ENCODE results near the gene FAM222B. TPM values are rescaled to one million over a fixed set of nuclear protein-coding genes. Genes with fewer than 3 reads are reported as not detected.
A peak's percentile ranks its signal among the peaks of the same experiment; 100 is the strongest.

FAM222B gene
- total and polyA plus RNA-seq, 2 donors (not counting 1 experiment from before 2014, with no cell fraction given), result 10.8 to 23.1 TPM

DNA sequence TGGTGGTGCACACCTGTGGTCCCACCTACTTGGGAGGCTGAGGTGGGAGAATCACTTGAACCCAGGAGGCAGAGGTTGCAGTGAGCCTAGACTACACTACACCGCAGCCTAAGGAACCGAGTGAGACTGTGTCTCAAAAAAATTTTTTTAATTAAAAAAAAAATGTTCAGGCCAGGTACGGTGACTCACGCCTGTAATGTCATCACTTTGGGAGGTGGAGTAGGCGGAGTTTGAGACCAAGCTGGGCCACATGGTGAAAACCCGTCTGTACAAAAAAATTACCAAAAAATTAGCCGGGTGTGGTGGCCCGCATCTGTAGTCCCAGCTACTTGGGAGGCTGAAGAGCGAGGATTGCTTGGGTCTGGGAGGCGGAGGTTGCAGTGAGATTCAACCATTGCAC is 3.6 kb upstream of the FAM222B start:
- Histone ChIP-seq H3K4me3 (ENCODE audit: control extremely low read depth in 1 of 5, extremely low read depth in 1 of 5, insufficient read depth in 1 of 5, low read depth in 2 of 5, low read length in 4 of 5) (no peak overlapping the region), H3K4me1 (ENCODE audit: control insufficient read depth in 2 of 2, insufficient read depth in 2 of 2, low read length in 2 of 2) (peaks cover 10 to 15% of the 10 kb centered on the region in 2 donors), H3K27me3 (replicated peaks in 1 of 4; ENCODE audit: control extremely low read depth in 1 of 4, control insufficient read depth in 3 of 4, insufficient read depth in 4 of 4, low read length in 3 of 4) (no peaks in the 10 kb centered on the region), H4K20me1 (ENCODE audit: control insufficient read depth, insufficient read depth, low read length, poor library complexity, severe bottlenecking) (no peaks in the 10 kb centered on the region), H3K4me2 (replicated peaks; ENCODE audit: low read depth, low read length, poor library complexity, severe bottlenecking) (no peak overlapping the region), H2AFZ (ENCODE audit: insufficient read depth, low read depth, low read length, poor library complexity, severe bottlenecking) (no peak overlapping the region), H3K9me3 (ENCODE audit: control extremely low read depth in 1 of 3, control insufficient read depth in 2 of 3, insufficient read depth in 1 of 3, low read length in 2 of 3) (no peaks in the 10 kb centered on the region), H3K27ac (ENCODE audit: low read length in 2 of 2) (no peak overlapping the region), H3K36me3 (replicated peaks in 1 of 2; ENCODE audit: control extremely low read depth in 1 of 2, control insufficient read depth in 1 of 2, extremely low read depth in 1 of 2, insufficient read depth in 2 of 2, low read length in 1 of 2) (no peaks in the 10 kb centered on the region), H3K9ac (ENCODE audit: low read length) (no peak overlapping the region), H3K79me2 (ENCODE audit: control insufficient read depth, insufficient read depth, low read length) (peaks cover 19% of the 10 kb centered on the region)
- no peaks in the 10 kb centered on the region for H3K9me3 Mint-ChIP-seq (ENCODE audit: insufficient read depth)
- intact Hi-C loops (cut with micrococcal nuclease), result no loop called here
- ChIA-PET POLR2A (interaction anchor here (0.7 kb wide), 1 partner anchor 57 kb away, joined by 3 read pairs; no protein-coding TSS in a partner anchor), CTCF (interaction anchor here (1.1 kb wide), 1 partner anchor 60 kb away, joined by 4 read pairs; no protein-coding TSS in a partner anchor)
- no peak overlapping the region for H3K27ac Mint-ChIP-seq
- H3K4me3 Mint-ChIP-seq, result no peak overlapping the region
- WGBS (ENCODE audit: insufficient coverage), result 98% methylated on average over 8 of the region's 10 CpGs
- no peak for ATAC-seq (ENCODE audit: low read depth)
- no peak for TF ChIP-seq EZH2 (IDR thresholded peaks at IDR 0.05; ENCODE audit: borderline replicate concordance, insufficient read depth, low read depth, low read length, poor library complexity, severe bottlenecking)
- TF ChIP-seq, protein P1, sequence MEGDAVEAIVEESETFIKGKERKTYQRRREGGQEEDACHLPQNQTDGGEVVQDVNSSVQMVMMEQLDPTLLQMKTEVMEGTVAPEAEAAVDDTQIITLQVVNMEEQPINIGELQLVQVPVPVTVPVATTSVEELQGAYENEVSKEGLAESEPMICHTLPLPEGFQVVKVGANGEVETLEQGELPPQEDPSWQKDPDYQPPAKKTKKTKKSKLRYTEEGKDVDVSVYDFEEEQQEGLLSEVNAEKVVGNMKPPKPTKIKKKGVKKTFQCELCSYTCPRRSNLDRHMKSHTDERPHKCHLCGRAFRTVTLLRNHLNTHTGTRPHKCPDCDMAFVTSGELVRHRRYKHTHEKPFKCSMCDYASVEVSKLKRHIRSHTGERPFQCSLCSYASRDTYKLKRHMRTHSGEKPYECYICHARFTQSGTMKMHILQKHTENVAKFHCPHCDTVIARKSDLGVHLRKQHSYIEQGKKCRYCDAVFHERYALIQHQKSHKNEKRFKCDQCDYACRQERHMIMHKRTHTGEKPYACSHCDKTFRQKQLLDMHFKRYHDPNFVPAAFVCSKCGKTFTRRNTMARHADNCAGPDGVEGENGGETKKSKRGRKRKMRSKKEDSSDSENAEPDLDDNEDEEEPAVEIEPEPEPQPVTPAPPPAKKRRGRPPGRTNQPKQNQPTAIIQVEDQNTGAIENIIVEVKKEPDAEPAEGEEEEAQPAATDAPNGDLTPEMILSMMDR (IDR thresholded peaks at IDR 0.05), result no peak
- H3K27me3 Mint-ChIP-seq, result no peaks in the 10 kb centered on the region
- peaks cover 14% of the 10 kb centered on the region for H3K4me1 Mint-ChIP-seq
- DNase-seq, result no peak

DNA sequence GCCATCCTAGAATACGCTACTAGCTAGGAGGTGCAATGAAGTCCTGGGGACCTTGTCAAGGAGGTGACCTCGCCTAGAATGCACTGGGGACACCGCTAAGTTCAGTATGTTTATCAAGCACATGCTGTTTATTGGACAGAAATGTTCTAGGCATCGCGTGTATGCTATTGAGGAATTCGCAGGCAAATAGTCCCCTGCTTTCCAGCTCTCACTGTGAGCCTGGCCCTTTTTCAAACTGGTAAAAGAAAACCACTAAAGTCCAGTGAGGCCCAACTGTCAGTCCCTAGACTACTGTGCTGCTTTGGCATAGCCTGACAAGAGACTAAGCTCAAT is 1.2 kb upstream of the FAM222B start:
- Mint-ChIP-seq H3K27me3 (no peaks in the 10 kb centered on the region), H3K4me3 (peak overlapping the region; percentile 50), H3K9me3 (ENCODE audit: insufficient read depth) (no peaks in the 10 kb centered on the region), H3K4me1 (peaks cover 23% of the 10 kb centered on the region), H3K27ac (peak overlapping the region; percentile 37)
- Histone ChIP-seq H3K9ac (ENCODE audit: low read length) (no peak overlapping the region), H3K4me1 (ENCODE audit: control insufficient read depth in 2 of 2, insufficient read depth in 2 of 2, low read length in 2 of 2) (peaks cover 10 to 15% of the 10 kb centered on the region in 2 donors), H3K4me3 (ENCODE audit: control extremely low read depth in 1 of 5, extremely low read depth in 1 of 5, insufficient read depth in 1 of 5, low read depth in 2 of 5, low read length in 4 of 5) (no peak overlapping the region), H3K4me2 (replicated peaks; ENCODE audit: low read depth, low read length, poor library complexity, severe bottlenecking) (no peak overlapping the region), H3K27ac (ENCODE audit: low read length in 2 of 2) (no peak overlapping the region), H4K20me1 (ENCODE audit: control insufficient read depth, insufficient read depth, low read length, poor library complexity, severe bottlenecking) (no peaks in the 10 kb centered on the region), H2AFZ (ENCODE audit: insufficient read depth, low read depth, low read length, poor library complexity, severe bottlenecking) (no peak overlapping the region), H3K9me3 (ENCODE audit: control extremely low read depth in 1 of 3, control insufficient read depth in 2 of 3, insufficient read depth in 1 of 3, low read length in 2 of 3) (no peaks in the 10 kb centered on the region), H3K36me3 (replicated peaks in 1 of 2; ENCODE audit: control extremely low read depth in 1 of 2, control insufficient read depth in 1 of 2, extremely low read depth in 1 of 2, insufficient read depth in 2 of 2, low read length in 1 of 2) (no peaks in the 10 kb centered on the region), H3K79me2 (ENCODE audit: control insufficient read depth, insufficient read depth, low read length) (peaks cover 39% of the 10 kb centered on the region), H3K27me3 (replicated peaks in 1 of 4; ENCODE audit: control extremely low read depth in 1 of 4, control insufficient read depth in 3 of 4, insufficient read depth in 4 of 4, low read length in 3 of 4) (no peaks in the 10 kb centered on the region)
- ATAC-seq (ENCODE audit: low read depth) (no peak), DNase-seq (no peak)
- TF ChIP-seq EZH2 (IDR thresholded peaks at IDR 0.05; ENCODE audit: borderline replicate concordance, insufficient read depth, low read depth, low read length, poor library complexity, severe bottlenecking), result no peak
- TF ChIP-seq, protein P1 (IDR thresholded peaks at IDR 0.05), result no peak
- 92% methylated on average over 6 of the region's 6 CpGs for WGBS (ENCODE audit: insufficient coverage)
- intact Hi-C loops (cut with micrococcal nuclease), result loop anchor here (5.0 kb wide), 1 partner anchor 109 kb away; the partner anchor contains the start of gene PHF12
- ChIA-PET CTCF (interaction anchor here (1.2 to 3.8 kb wide), 7 partner anchors 27 to 117 kb away, joined by 3 to 28 read pairs (median 10); partner anchors contain the start of genes DHRS13 and TLCD1), POLR2A (interaction anchor here (0.5 kb wide), 1 partner anchor 31 kb away, joined by 3 read pairs; no protein-coding TSS in a partner anchor)
